CD14-positive monocyte (primary cell): ENCODE results near the gene TGFBR1. TPM values are rescaled to one million over a fixed set of nuclear protein-coding genes. Genes with fewer than 3 reads are reported as not detected.

Experiments used
- DNase-seq, 3 donors: peaks; one replicate each; pipeline ENCODE4 v3.0.0-alpha.2; 2011 to 2022
- H2AFZ ChIP-seq: 2 replicates; pipeline ENCODE4 v1.6.0; 2012; ENCODE audit warnings: mild to moderate bottlenecking, low read depth, low read length, inconsistent platforms; ENCODE audit not compliant: insufficient read depth, poor library complexity, severe bottlenecking
- H3K27ac ChIP-seq, 2 donors: 1 replicate in 1 of 2; 2 replicates in 1 of 2; pipeline ENCODE4 v1.5.1; 2012 to 2013; ENCODE audit warnings: low read length in 2 of 2, control low read depth in 1 of 2, inconsistent platforms in 1 of 2, low read depth in 1 of 2, mild to moderate bottlenecking in 1 of 2
- H3K27me3 ChIP-seq, 2 donors: one replicate each; pipeline versions ENCODE4 v1.6.0 to v1.6.1; 2011 to 2013; ENCODE audit warnings: low read length in 2 of 2; ENCODE audit not compliant: control insufficient read depth in 2 of 2, insufficient read depth in 2 of 2
- H3K36me3 ChIP-seq, 2 donors: replicated peaks in 1 of 2; 1 replicate in 1 of 2; 2 replicates in 1 of 2; pipeline versions ENCODE4 v1.5.1 to v1.6.1; 2012 to 2013; ENCODE audit warnings: low read length in 2 of 2, control low read depth in 1 of 2, inconsistent platforms in 1 of 2, mild to moderate bottlenecking in 1 of 2; ENCODE audit not compliant: insufficient read depth in 2 of 2, control insufficient read depth in 1 of 2
- H3K4me1 ChIP-seq, 2 donors: 1 replicate in 1 of 2; 2 replicates in 1 of 2; pipeline versions ENCODE4 v1.5.1 to v1.6.1; 2012 to 2013; ENCODE audit warnings: low read length in 2 of 2, control low read depth in 1 of 2, inconsistent platforms in 1 of 2, mild to moderate bottlenecking in 1 of 2, moderate library complexity in 1 of 2; ENCODE audit not compliant: insufficient read depth in 2 of 2, control insufficient read depth in 1 of 2
- H3K4me2 ChIP-seq: replicated peaks from 2 replicates; pipeline ENCODE3; 2012; ENCODE audit warnings: low read length, moderate library complexity, mild to moderate bottlenecking; ENCODE audit not compliant: poor library complexity, severe bottlenecking; ENCODE audit errors: extremely low read depth
- H3K4me3 ChIP-seq, 3 experiments: fragments of 200-600 bp in 1 of 3; sonication (generic) in 1 of 3; replicated peaks in 1 of 3; 1 replicate in 2 of 3; 2 replicates in 1 of 3; pipeline ENCODE4 v1.5.1; 2011 to 2013; ENCODE audit warnings: low read length in 3 of 3, mild to moderate bottlenecking in 3 of 3, control low read depth in 2 of 3, low read depth in 2 of 3, inconsistent platforms in 1 of 3, moderate library complexity in 1 of 3
- H3K79me2 ChIP-seq: 2 replicates; pipeline ENCODE4 v1.6.0; 2012; ENCODE audit warnings: mild to moderate bottlenecking, control low read depth, inconsistent platforms, low read length, moderate library complexity; ENCODE audit not compliant: insufficient read depth
- H3K9ac ChIP-seq: 2 replicates; pipeline ENCODE4 v1.6.0; 2017; ENCODE audit warnings: low read length, mild to moderate bottlenecking; ENCODE audit not compliant: insufficient read depth, poor library complexity, severe bottlenecking
- H3K9me3 ChIP-seq, 2 donors: replicated peaks in 1 of 2; 1 replicate in 1 of 2; 2 replicates in 1 of 2; pipeline versions ENCODE4 v1.5.1 to v1.6.1; 2012 to 2013; ENCODE audit warnings: low read length in 2 of 2, control low read depth in 1 of 2; ENCODE audit not compliant: control insufficient read depth in 1 of 2, insufficient read depth in 1 of 2
- H4K20me1 ChIP-seq: 2 replicates; pipeline ENCODE4 v1.6.0; 2012; ENCODE audit warnings: mild to moderate bottlenecking, low read length, control low read depth, moderate library complexity; ENCODE audit not compliant: insufficient read depth
- H3K27ac Mint-ChIP-seq, 7 donors: one replicate each; pipeline ENCODE4 v1.8.0; 2020; ENCODE audit warnings: mild to moderate bottlenecking in 7 of 7, mixed read lengths in 7 of 7, moderate library complexity in 6 of 7, inconsistent platforms in 2 of 7
- H3K27me3 Mint-ChIP-seq, 3 donors: one replicate each; pipeline ENCODE4 v1.8.0; 2021 to 2022; ENCODE audit warnings: low read depth in 3 of 3, mild to moderate bottlenecking in 3 of 3, mixed read lengths in 3 of 3, moderate library complexity in 3 of 3, inconsistent platforms in 1 of 3
- H3K36me3 Mint-ChIP-seq, 2 donors: one replicate each; pipeline ENCODE4 v1.8.0; 2020; ENCODE audit warnings: mixed read lengths in 2 of 2, inconsistent platforms in 1 of 2, mild to moderate bottlenecking in 1 of 2
- H3K4me1 Mint-ChIP-seq: one replicate; pipeline ENCODE4 v1.8.0; 2020; ENCODE audit warnings: mild to moderate bottlenecking, mixed read lengths
- H3K4me3 Mint-ChIP-seq, 2 donors: one replicate each; pipeline ENCODE4 v1.8.0; 2020; ENCODE audit warnings: mild to moderate bottlenecking in 2 of 2, mixed read lengths in 2 of 2, moderate library complexity in 1 of 2
- H3K9me3 Mint-ChIP-seq, 7 donors: one replicate each; pipeline ENCODE4 v1.8.0; 2020 to 2022; ENCODE audit warnings: mixed read lengths in 7 of 7, mild to moderate bottlenecking in 6 of 7, moderate library complexity in 6 of 7, inconsistent platforms in 2 of 7
- WGBS: methylation state at CpG from one replicate; pipeline ENCODE4 v1.1.5; 2013; ENCODE audit warnings: missing lambda C conversion rate; ENCODE audit not compliant: insufficient coverage; 5-methylcytosine and 5-hydroxymethylcytosine counted together
- intact Hi-C, 2 donors: fragments of 100-400 bp; cut with micrococcal nuclease; formaldehyde crosslinking; loops; one replicate each; pipeline versions ENCODE4 v1.15.0 to v1.15.1; 2023
- polyA plus RNA-seq, 3 donors: library from polyadenylated mRNA; depleted of rRNA in 1 of 3; unstranded in 2 of 3; stranded (reverse) in 1 of 3; fragments of 300-500 nt in 2 of 3; fragments of >200 nt in 1 of 3; fragmentation: Illumina TruSeq in 2 of 3; gene quantifications; 1 replicate in 2 of 3; 2 replicates in 1 of 3; pipeline ENCODE4 v1.2.3, GENCODE V29; 2012 to 2021
- TF ChIP-seq, protein P1 (sequence below): fragments of 200-600 bp; IDR thresholded peaks from one replicate; pipeline ENCODE4 v1.8.0; 2022; ENCODE audit warnings: antibody characterized with exemption, mild to moderate bottlenecking

Gene TGFBR1
- polyA plus RNA-seq, 3 donors = 10.7 to 26.8 (median 25.0) TPM

DNA sequence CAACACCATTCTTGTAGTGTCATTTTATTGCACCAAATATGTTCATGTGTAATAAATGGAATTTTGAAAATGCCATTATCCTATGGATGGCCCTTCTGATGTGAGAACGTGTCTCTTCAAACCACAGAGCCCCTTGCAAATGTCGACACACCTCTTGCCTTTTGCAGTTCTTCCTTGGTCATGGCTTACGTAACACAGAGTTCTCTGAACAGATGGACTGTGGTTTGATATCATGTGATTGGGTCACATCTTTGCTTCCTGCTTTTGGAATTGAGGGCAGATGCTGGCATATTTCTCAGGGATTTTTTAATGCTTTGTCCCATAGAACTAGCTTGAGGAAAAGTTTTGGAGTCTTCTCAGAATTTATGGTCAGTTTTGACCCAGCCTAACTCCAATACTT lies 4.6 kb downstream of the TGFBR1 start:
- Histone ChIP-seq H3K27me3 (no peaks in the 10 kb centered on the region), H3K36me3 (no peaks in the 10 kb centered on the region), H3K4me1 (peaks cover 67 to 81% of the 10 kb centered on the region in 2 donors), H3K9ac (no peak overlapping the region), H2AFZ (no peak overlapping the region), H3K4me3 (peak overlapping the region in 1 of 3 experiments; percentile 85), H3K9me3 (no peaks in the 10 kb centered on the region), H3K79me2 (peaks cover 91% of the 10 kb centered on the region), H3K27ac (peak overlapping the region; percentile 43 to 88), H3K4me2 (peak overlapping the region; percentile 86), H4K20me1 (peaks cover 8% of the 10 kb centered on the region)
- intact Hi-C loops = loop anchor here (5.0 to 10.0 kb wide), 2 partner anchors 52 to 115 kb away; no protein-coding TSS in a partner anchor
- TF ChIP-seq, protein P1, sequence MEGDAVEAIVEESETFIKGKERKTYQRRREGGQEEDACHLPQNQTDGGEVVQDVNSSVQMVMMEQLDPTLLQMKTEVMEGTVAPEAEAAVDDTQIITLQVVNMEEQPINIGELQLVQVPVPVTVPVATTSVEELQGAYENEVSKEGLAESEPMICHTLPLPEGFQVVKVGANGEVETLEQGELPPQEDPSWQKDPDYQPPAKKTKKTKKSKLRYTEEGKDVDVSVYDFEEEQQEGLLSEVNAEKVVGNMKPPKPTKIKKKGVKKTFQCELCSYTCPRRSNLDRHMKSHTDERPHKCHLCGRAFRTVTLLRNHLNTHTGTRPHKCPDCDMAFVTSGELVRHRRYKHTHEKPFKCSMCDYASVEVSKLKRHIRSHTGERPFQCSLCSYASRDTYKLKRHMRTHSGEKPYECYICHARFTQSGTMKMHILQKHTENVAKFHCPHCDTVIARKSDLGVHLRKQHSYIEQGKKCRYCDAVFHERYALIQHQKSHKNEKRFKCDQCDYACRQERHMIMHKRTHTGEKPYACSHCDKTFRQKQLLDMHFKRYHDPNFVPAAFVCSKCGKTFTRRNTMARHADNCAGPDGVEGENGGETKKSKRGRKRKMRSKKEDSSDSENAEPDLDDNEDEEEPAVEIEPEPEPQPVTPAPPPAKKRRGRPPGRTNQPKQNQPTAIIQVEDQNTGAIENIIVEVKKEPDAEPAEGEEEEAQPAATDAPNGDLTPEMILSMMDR = no peak
- DNase-seq = peak; percentile 89 to 97 (median 96)
- 0% methylated on average over 3 of the region's 3 CpGs for WGBS
- peaks cover 5 to 13% of the 10 kb centered on the region in 2 donors for H3K36me3 Mint-ChIP-seq
- H3K4me1 Mint-ChIP-seq = peaks cover 83% of the 10 kb centered on the region
- H3K4me3 Mint-ChIP-seq = peak overlapping the region in 1 of 2 donors; percentile 52
- H3K27me3 Mint-ChIP-seq = no peaks in the 10 kb centered on the region
- H3K9me3 Mint-ChIP-seq = no peaks in the 10 kb centered on the region
- H3K27ac Mint-ChIP-seq = peak overlapping the region; percentile 88 to 98 (median 97)

DNA sequence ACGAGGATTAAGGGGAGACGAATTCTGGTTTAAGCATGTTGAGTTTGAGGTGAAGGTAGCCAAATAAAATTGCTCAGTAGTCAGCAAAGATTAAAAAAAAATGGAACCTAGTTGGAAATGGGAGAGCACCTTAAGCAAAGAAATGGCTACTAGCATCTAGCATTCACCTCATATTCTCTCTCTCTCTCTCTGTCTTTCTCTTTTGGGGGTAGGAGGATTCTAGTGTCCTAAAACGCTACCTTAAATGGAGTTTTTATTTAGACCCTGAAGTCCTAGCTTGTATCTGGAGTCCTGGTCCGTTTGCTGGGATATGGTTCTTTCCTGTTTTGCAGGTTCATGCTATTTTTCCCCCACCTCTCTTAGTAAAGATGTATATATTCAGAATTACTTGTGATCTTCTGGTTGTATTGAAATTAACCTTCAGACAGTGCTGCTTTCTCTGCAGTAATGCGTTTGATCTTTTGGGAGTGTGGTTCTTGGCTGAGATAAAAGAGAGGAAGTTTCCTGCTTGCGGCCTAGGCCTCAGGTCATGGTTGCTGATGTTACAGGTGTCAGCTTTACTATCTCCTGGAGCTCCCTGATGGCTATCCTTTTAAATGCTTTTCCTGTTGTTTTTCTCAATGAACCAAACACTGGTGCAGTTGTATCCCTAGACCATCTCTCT lies 8.0 kb downstream of the TGFBR1 start:
- no peaks in the 10 kb centered on the region for H3K9me3 ChIP-seq
- Mint-ChIP-seq H3K27me3 (no peaks in the 10 kb centered on the region), H3K4me3 (peak overlapping the region in 1 of 2 donors; percentile 24), H3K4me1 (peaks cover 73% of the 10 kb centered on the region), H3K27ac (peak overlapping the region in 4 of 7 donors; percentile 10 to 55 (median 44)), H3K36me3 (peaks cover 3 to 13% of the 10 kb centered on the region in 2 donors), H3K9me3 (no peaks in the 10 kb centered on the region)
- peaks cover 5% of the 10 kb centered on the region for H4K20me1 ChIP-seq
- peaks cover 99% of the 10 kb centered on the region for H3K79me2 ChIP-seq
- no peaks in the 10 kb centered on the region for H3K36me3 ChIP-seq
- no peaks in the 10 kb centered on the region for H3K27me3 ChIP-seq
- 58% methylated on average over 4 of the region's 6 CpGs for WGBS
- TF ChIP-seq, protein P1 = no peak
- no peak overlapping the region for H3K9ac ChIP-seq
- H3K4me2 ChIP-seq = peak overlapping the region; percentile 19
- no peak overlapping the region for H2AFZ ChIP-seq
- peaks cover 48 to 57% of the 10 kb centered on the region in 2 donors for H3K4me1 ChIP-seq
- DNase-seq = no peak
- H3K4me3 ChIP-seq = no peak overlapping the region
- intact Hi-C loops = no loop called here
- H3K27ac ChIP-seq = peak overlapping the region in 1 of 2 donors; percentile 24
